Measurements from ENCODE around the gene SMPD3.

GRCh38 chr16:68401871-68402747, 46.2 kb downstream of the SMPD3 start:
- no peak for TF ChIP-seq TAF1 (IDR thresholded peaks at IDR 0.05; ENCODE audit: borderline replicate concordance, insufficient read depth, low read length)
- TF ChIP-seq REST (IDR thresholded peaks at IDR 0.05; ENCODE audit: insufficient read depth in 1 of 2, low read depth in 2 of 2, low read length in 2 of 2): no peak
- no peak for TF ChIP-seq POLR2AphosphoS5 (IDR thresholded peaks at IDR 0.05; ENCODE audit: low read depth, low read length)
- TF ChIP-seq SIN3A (IDR thresholded peaks at IDR 0.05; ENCODE audit: borderline replicate concordance, insufficient read depth, low read length): no peak
